HG03045 (cell line): ENCODE data around the gene TMEM107.
A peak's percentile ranks its signal among the peaks of the same experiment; 100 is the strongest.

Source experiments
- ATAC-seq: cut with Tn5 transposase; IDR thresholded peaks from one replicate; pipeline ENCODE4 v1.9.1; 2021; ENCODE audit warnings: mild to moderate bottlenecking, moderate library complexity; ENCODE audit not compliant: unreplicated experiment

The TMEM107 gene

GRCh38 chr17:8138672-8139371 is 37.4 kb downstream of the TMEM107 start:
- peak; percentile 79 for ATAC-seq

- no peak for ATAC-seq
Observed at GRCh38 chr17:8138374-8138671, 37.9 kb downstream of the TMEM107 start.

- no peak for ATAC-seq
Observed at GRCh38 chr17:8137645-8138373, 38.4 kb downstream of the TMEM107 start.

GRCh38 chr17:8133941-8134340 is 42.2 kb downstream of the TMEM107 start:
- ATAC-seq = no peak

- ATAC-seq = no peak
Observed at GRCh38 chr17:8133399-8133798, 42.8 kb downstream of the TMEM107 start.

- ATAC-seq = no peak
Observed at GRCh38 chr17:8131844-8132441, 44.2 kb downstream of the TMEM107 start.

GRCh38 chr17:8128125-8128784 is 47.9 kb downstream of the TMEM107 start:
- ATAC-seq = no peak

- ATAC-seq = no peak
Observed at GRCh38 chr17:8126491-8127066, 49.6 kb downstream of the TMEM107 start.

- no peak for ATAC-seq
Observed at GRCh38 chr17:8125947-8126490, 50.2 kb downstream of the TMEM107 start.

GRCh38 chr17:8125154-8125946 is 50.8 kb downstream of the TMEM107 start:
- no peak for ATAC-seq

- no peak for ATAC-seq
Observed at GRCh38 chr17:8124350-8125153, 51.6 kb downstream of the TMEM107 start.

GRCh38 chr17:8123695-8124349 is 52.4 kb downstream of the TMEM107 start, which contains the start of gene HES7:
TSS of gene HES7 (minus strand) at chr17:8124106. CDS start at chr17:8124084, 22 bp downstream.
- ATAC-seq = no peak

- ATAC-seq = no peak
Observed at GRCh38 chr17:8122924-8123694, 53.1 kb downstream of the TMEM107 start.
